NCI-H187 treated with DMSO at 0.1 percent for 48 hours (cell line): Measurements from ENCODE around the gene GADD45B.
A peak's percentile ranks its signal among the peaks of the same experiment; 100 is the strongest.
"Not testable (repeated sequence)": the region's sequence is repeated elsewhere in the genome, so short reads cannot be mapped to it uniquely, and the experiment has no call there.

ENCODE experiments used
- DNase-seq: peaks from one replicate; lab custom pipeline; 2025; lab: John Stamatoyannopoulos, UW

Gene GADD45B

GRCh38 chr19:2488405-2488941 lies 12.5 kb downstream of the GADD45B start:
- no peak for DNase-seq

DNA sequence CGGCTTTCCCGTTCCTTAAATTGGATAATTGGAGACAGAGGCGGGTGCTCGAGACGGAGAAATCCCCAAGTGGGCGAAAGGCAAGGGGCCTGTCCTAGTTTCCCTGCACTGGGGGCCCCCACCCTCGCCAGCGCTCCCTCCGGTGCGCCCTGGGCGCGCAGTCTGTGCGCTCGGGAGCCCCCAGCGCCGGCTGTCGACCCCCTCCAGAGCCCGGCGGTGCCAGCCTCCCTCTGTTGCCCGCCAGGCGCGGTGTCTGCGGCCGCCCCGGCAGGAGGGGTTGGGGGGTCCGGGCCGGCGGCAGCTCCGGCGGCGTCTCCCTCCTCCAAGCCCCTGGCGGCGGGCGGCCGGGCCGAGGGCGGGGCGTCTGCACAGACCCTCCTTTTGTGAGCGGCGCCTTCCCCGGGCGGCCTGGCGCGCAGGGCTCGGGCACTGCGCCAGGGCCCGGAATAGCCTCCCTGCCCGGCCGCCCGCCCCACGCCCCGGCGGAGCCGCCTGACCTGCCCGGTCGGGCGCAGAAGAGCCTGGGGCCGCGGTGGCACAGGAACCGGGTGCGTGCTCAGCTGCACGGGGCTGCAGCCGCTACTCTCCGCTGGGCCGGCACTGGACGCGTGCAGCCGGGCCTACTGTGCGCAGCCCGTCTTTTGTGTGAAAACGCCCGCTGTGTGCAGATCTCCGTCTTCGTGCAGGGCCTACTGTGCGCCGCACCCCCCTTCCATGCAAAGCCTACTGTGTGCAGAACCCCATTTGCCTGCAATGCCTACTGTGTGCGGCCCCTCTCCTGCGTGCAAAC lies 13.2 kb downstream of the GADD45B start:
- no peak for DNase-seq

DNA sequence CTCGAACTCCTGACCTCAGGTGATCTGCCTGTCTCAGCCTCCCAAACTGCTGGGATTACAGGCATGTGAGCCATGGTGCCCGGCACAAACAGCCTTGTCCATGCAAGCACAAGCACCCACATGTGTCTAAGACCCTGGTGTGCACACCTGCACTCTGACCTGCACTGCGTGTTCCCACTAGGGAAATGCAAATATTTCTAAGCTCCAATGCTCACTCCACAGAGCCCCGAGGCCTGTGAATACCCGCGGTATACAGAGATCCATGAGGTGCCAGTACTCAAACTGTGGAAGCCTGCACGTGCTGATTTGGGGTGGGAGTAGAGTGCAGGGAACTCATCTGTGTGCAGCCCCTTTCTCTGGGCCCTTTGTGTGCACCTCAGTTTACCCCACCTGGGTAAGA lies 14.7 kb downstream of the GADD45B start:
- no peak for DNase-seq

DNA sequence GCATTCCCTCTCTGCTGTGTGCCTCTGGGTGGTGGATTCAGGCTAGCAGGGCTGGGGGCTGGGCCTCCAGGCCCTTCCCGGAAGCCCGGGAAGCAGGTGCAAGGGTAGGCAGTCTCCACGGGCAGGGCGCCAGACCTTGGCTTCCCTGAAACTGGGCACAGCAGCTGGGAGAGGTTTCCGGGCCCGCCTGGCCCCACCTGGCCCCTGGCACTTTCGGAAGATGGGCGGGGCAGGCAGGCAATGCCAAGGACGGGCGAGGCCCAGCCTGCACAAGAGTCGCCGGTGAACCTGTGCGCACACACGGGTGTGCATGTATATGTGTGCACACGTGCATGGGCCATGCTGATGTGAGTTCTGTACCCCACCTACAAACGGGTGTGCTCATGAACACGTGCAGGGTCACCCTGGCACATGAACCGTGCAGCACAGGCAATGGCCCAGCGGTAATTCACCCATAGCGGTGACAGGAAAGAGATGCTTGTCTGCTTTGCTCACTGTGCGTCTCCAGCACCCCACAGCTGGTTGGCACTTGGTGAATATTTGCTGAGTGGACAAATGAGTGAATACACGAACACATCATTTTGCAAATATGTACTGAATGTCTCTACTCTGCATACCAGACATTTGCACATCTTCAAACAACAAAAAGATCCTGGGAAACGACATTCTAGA lies 15.3 kb downstream of the GADD45B start:
- no peak for DNase-seq

DNA sequence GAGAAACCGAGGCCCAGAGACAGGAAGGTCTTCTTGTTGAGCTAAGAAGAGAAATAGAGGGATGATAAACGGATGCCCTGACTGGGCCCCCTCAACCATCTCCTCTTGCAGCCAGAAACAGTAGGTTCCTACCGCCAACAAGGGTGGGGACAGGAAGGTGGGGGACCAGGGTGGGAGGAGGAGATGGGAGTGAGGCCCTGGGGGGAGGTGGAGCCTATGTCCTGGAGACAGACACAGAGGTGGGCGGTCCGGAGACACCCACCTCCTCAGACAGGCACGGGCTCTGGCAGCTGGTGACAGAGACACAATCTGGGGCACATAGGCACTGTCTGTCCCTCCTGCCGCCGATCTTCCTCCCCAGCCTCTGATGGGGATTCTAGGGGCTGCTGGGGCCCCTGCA lies 16.9 kb downstream of the GADD45B start:
- DNase-seq, result no peak

DNA sequence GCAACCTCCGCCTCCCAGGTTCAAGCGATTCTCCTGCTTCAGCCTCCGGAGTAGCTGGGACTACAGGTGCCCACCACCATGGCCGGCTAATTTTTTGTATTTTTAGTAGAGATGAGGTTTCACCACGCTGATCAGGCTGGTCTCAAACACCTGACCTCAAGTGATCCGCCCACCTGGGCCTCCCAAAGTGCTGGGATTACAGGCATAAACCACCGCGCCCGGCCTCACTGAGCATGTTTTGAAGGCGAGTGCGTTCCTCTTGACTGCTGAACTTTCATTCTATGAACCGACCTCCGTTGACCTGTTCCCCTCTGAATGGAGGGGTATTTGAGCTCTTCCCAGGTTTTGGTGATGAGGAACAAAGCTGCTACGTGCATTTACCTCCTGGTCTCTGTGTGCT lies 17.5 kb downstream of the GADD45B start:
- not testable (repeated sequence) for DNase-seq

DNA sequence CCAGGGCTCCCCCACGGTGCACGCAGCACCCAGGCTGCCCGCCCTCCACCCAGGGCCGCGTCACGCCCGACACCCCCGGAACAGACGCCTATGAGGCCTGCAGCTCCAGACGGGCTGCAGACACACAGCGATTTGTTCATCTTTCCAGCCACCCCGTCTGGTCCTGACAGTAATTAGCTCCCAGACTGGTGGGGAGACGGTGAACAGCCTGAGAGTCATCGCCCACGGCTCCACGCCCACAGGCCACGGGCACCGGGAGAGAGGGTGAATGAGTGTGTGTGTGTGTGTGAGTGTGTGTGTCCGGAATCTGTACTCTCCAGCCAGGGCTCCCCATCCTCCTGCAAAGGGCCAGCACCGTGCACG lies 18.1 kb downstream of the GADD45B start:
- no peak for DNase-seq

GRCh38 chr19:2494447-2495129 lies 18.7 kb downstream of the GADD45B start:
- no peak for DNase-seq

- no peak for DNase-seq
Observed at GRCh38 chr19:2495130-2495641, 19.3 kb downstream of the GADD45B start.

DNA sequence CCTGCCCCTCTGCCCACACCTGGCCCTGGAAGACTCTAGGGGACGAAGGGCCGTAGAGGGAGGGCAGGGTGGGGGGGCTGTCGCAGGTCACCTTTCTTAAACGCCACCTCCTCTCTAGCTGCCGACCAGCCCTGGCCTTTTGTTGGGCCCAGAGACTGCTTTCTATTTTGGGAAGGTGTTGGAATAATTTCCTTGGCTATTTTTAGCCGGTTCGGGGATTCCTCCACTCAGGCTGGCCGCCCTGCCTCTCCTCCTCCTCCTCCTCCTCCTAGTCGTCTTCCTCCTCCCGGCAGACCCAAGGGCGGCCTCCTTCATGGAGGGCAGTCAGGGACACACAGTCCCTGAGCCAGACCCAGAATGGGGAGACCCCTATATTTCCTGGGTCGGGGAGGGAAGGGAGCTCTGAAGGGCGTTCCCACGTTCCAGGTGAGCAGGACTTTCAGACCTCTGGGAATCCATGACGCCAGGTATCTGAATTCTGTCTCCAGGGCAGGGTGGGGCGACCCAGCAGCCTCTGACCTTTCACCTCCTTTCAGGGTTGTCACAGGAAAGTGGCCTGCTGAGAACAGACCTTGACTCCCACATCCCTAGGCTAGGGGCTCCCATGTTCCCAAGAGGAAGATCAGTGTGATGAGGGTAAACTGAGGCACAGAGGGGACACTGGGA lies 19.9 kb downstream of the GADD45B start:
- DNase-seq, result no peak

DNA sequence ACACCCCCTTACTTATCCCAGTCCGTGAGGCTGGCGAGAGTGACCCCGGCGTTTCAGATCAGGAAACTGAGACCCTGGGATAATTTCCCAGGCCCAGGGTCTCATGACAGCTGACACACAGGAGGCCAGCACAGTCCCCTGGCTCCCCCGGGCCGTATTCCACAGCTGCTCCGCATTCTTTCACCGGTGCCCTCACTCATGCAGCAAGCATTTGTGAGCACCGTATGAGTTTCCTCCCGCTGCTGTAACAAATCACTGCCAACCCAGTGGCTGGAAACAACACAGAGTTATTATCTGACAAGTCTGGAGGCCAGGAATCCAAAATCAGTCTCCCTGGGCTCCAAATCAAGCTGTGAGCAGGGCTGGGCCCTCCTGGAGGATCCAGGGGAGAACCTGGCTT lies 21.3 kb downstream of the GADD45B start:
- DNase-seq, result no peak

- DNase-seq, result no peak
Observed at GRCh38 chr19:2500156-2500555, 24.2 kb downstream of the GADD45B start.

- DNase-seq, result no peak
Observed at GRCh38 chr19:2500841-2501261, 24.9 kb downstream of the GADD45B start.

GRCh38 chr19:2503521-2504109 lies 27.7 kb downstream of the GADD45B start:
- DNase-seq, result no peak

DNA sequence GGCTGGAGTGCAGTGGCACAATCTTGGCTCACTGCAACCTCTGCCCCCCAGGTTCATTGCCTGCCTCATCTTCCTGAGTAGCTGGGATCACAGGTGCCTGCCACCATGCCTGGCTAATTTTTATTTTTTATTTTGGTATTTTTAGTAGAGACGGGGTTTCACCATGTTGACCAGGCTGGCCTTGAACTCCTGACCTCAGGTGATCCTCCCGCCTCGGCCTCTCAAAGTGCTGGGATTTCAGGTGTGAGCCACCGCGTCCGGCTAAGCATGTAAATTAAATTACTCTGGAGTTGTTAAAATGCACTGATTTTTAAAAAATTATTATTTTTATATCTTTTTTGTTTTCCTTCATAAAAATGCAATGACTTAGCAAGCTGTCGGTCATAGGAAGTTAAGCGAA lies 30.7 kb downstream of the GADD45B start:
- DNase-seq, result not testable (repeated sequence)

DNA sequence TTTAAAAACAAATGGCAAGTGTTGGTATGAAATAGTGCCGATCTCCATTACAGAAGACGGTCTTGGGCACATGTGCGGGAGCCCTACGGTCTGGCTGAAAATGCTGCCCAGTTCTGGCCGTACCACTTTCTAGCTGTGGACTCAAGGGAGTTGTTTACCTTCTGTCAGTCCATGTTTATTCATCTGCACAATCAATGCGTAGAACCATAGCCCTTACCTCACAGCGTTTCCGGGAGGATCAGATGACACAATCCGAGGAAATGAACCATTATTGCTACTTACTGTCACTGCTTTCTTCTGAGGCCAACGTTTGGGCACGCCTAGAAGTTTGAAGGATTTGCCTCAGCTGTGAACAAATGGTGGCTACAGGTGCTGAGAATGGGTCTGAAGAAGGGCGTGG lies 31.2 kb downstream of the GADD45B start:
- peak; percentile 89 for DNase-seq

DNA sequence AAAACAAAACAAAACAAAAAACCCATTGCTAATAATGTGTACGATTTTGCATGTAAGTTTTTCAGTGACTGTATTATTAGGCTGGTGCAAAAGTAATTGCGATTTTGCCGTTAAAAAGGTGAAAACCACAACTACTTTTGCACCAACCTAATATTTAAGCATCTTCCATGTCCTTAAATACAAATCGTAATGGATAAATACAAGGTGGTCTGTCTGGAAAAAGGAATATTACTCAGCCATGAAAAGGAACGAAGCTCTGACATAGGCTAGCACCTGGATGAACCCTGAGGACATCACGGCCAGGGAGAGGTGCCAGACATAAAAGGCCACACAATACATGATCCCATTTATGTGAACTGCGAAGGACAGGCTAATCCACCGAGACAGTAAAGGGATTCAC lies 33.2 kb downstream of the GADD45B start:
- no peak for DNase-seq

- DNase-seq, result no peak
Observed at GRCh38 chr19:2511570-2511969, 35.6 kb downstream of the GADD45B start.

DNA sequence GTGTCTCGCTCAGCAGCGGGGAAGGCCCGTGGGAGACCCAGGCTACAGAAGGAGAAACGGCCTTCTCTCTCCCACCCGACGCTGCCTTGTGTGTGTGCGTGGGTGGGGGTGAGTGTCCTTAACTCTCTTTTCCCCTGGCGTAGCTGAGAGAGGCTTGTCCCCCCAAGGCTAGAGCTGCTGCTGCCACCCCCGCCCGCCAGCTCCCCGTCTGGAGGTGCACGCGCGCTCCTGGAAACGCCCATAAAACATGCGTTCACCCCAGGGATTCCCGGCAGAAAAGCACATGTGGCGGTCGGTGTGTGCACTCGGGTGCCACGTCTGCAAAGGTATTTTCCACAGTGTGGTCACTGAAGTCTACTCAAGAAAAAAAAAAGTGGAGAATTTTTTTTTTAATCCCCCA lies 36.1 kb downstream of the GADD45B start:
- DNase-seq, result no peak

- DNase-seq, result no peak
Observed at GRCh38 chr19:2512523-2513431, 36.9 kb downstream of the GADD45B start.
